ENCODE results near the gene GFRA1.

The GFRA1 gene

GRCh38 chr10:116132780-116133399 is 140.1 kb downstream of the GFRA1 start:
- H3K27me3 ChIP-seq = peaks cover 10% of the 10 kb centered on the region
- no peaks in the 10 kb centered on the region for H3K9me3 ChIP-seq
- no peak overlapping the region for H3K27ac ChIP-seq
- no peak overlapping the region for H3K4me3 ChIP-seq (ENCODE audit: low read depth in 1 of 2, low read length in 1 of 2)
- H3K36me3 ChIP-seq = no peaks in the 10 kb centered on the region
- no peaks in the 10 kb centered on the region for H3K4me1 ChIP-seq (ENCODE audit: control insufficient read depth in 1 of 2, insufficient read depth in 1 of 2, low read depth in 1 of 2, low read length in 1 of 2)
- no peak for TF ChIP-seq CTCF (IDR thresholded peaks at IDR 0.05)

GRCh38 chr10:116130006-116130405 is 143.0 kb downstream of the GFRA1 start:
- peaks cover 10% of the 10 kb centered on the region for H3K27me3 ChIP-seq
- TF ChIP-seq CTCF (IDR thresholded peaks at IDR 0.05) = no peak

GRCh38 chr10:116126954-116127695 is 145.9 kb downstream of the GFRA1 start:
- Histone ChIP-seq H3K4me3 (ENCODE audit: low read depth in 1 of 2, low read length in 1 of 2) (no peak overlapping the region), H3K4me1 (ENCODE audit: control insufficient read depth in 1 of 2, insufficient read depth in 1 of 2, low read depth in 1 of 2, low read length in 1 of 2) (no peaks in the 10 kb centered on the region), H3K27me3 (no peaks in the 10 kb centered on the region), H3K27ac (no peak overlapping the region), H3K36me3 (no peaks in the 10 kb centered on the region), H3K9me3 (no peaks in the 10 kb centered on the region)
- TF ChIP-seq CTCF (IDR thresholded peaks at IDR 0.05) = no peak

More at GRCh38 chr10:116130006-116130405, 143.0 kb downstream of the GFRA1 start:
- H3K9me3 ChIP-seq = no peaks in the 10 kb centered on the region
- H3K4me3 ChIP-seq (ENCODE audit: low read depth in 1 of 2, low read length in 1 of 2) = no peak overlapping the region
- H3K36me3 ChIP-seq = no peaks in the 10 kb centered on the region
- no peaks in the 10 kb centered on the region for H3K4me1 ChIP-seq (ENCODE audit: control insufficient read depth in 1 of 2, insufficient read depth in 1 of 2, low read depth in 1 of 2, low read length in 1 of 2)
- no peak overlapping the region for H3K27ac ChIP-seq

GRCh38 chr10:116126239-116126638 is 146.8 kb downstream of the GFRA1 start:
- Histone ChIP-seq H3K4me3 (ENCODE audit: low read depth in 1 of 2, low read length in 1 of 2) (no peak overlapping the region), H3K9me3 (no peaks in the 10 kb centered on the region), H3K36me3 (no peaks in the 10 kb centered on the region), H3K4me1 (ENCODE audit: control insufficient read depth in 1 of 2, insufficient read depth in 1 of 2, low read depth in 1 of 2, low read length in 1 of 2) (no peaks in the 10 kb centered on the region), H3K27ac (no peak overlapping the region), H3K27me3 (no peaks in the 10 kb centered on the region)
- TF ChIP-seq CTCF (IDR thresholded peaks at IDR 0.05) = no peak

GRCh38 chr10:116125180-116125579 is 147.8 kb downstream of the GFRA1 start:
- Histone ChIP-seq H3K27ac (no peak overlapping the region), H3K4me3 (ENCODE audit: low read depth in 1 of 2, low read length in 1 of 2) (no peak overlapping the region), H3K4me1 (ENCODE audit: control insufficient read depth in 1 of 2, insufficient read depth in 1 of 2, low read depth in 1 of 2, low read length in 1 of 2) (no peaks in the 10 kb centered on the region), H3K9me3 (no peaks in the 10 kb centered on the region), H3K27me3 (no peaks in the 10 kb centered on the region), H3K36me3 (no peaks in the 10 kb centered on the region)
- no peak for TF ChIP-seq CTCF (IDR thresholded peaks at IDR 0.05)

Data from neutrophil (primary cell).